ENCODE results near the gene MARS2. TPM values are rescaled to one million over a fixed set of nuclear protein-coding genes. Genes with fewer than 3 reads are reported as not detected.

Gene MARS2
- total RNA-seq = 10 to 100 TPM in 1 of 2 donors, 1 to 10 TPM in 1; 6.2 to 15.0 TPM

GRCh38 chr2:197705121-197705911 is at the start of gene MARS2:
TSS of gene MARS2 (plus strand) at chr2:197705369. CDS start at chr2:197705406, 37 bp downstream.

GRCh38 chr2:197675246-197675645 is 29.9 kb upstream of the MARS2 start, which contains the start of gene RFTN2:
TSS of gene RFTN2 (minus strand) at chr2:197675587. CDS start at chr2:197675458, 129 bp downstream.

Other genes with a start within 250 kb of the MARS2 start
- 100 to 1,000 TPM; 179 to 430 TPM for gene HSPD1, start 205.5 kb upstream of the MARS2 start, total RNA-seq
- gene HSPE1, start 205.0 kb upstream of the MARS2 start, total RNA-seq = 100 to 1,000 TPM in 1 of 2 donors, 10 to 100 TPM in 1; 84.7 to 138 TPM
- gene MOB4, start 189.3 kb upstream of the MARS2 start, total RNA-seq = 10 to 100 TPM; 30.3 to 38.3 TPM
- 1 to 10 TPM; 2.0 to 5.9 TPM for gene RFTN2, start 29.8 kb upstream of the MARS2 start, total RNA-seq
- not detected for gene BOLL, start 80.0 kb downstream of the MARS2 start, total RNA-seq
- under 1 TPM; 0.33 to 0.34 TPM for gene PLCL1, start 99.2 kb downstream of the MARS2 start, total RNA-seq